Heart left ventricle (tissue), 16 donors: ENCODE results near the gene CDC42. TPM values are rescaled to one million over a fixed set of nuclear protein-coding genes. Genes with fewer than 3 reads are reported as not detected.
"Not testable (repeated sequence)": the region's sequence is repeated elsewhere in the genome, so short reads cannot be mapped to it uniquely, and the experiment has no call there.

Source experiments
- ATAC-seq, 4 donors: fragments of 200-7000 bp; cut with Tn5 transposase; one replicate each; pipeline ENCODE4 v1.9.1; 2020 to 2022; ENCODE audit warnings: moderate library complexity in 4 of 4, mild to moderate bottlenecking in 3 of 4, moderate number of reproducible peaks in 1 of 4
- DNase-seq, 5 donors: peaks; one replicate each; pipeline ENCODE4 v3.0.0-alpha.2; 2020
- H3K27ac ChIP-seq, 12 donors: fragments of 200-600 bp; sonication (generic) in 4 of 12; one replicate each; pipeline versions ENCODE4 v1.5.0 to v1.8.0; 2016 to 2022; ENCODE audit warnings: mild to moderate bottlenecking in 2 of 12
- H3K27me3 ChIP-seq, 9 donors: fragments of 200-600 bp; sonication (generic) in 2 of 9; one replicate each; pipeline versions ENCODE4 v1.5.1 to v1.8.0; 2016 to 2022; ENCODE audit warnings: mild to moderate bottlenecking in 3 of 9
- H3K36me3 ChIP-seq, 9 donors: fragments of 200-600 bp; sonication (generic) in 2 of 9; one replicate each; pipeline versions ENCODE4 v1.5.0 to v1.8.0; 2018 to 2022; ENCODE audit warnings: mild to moderate bottlenecking in 2 of 9
- H3K4me1 ChIP-seq, 12 donors: fragments of 200-600 bp; sonication (generic) in 4 of 12; one replicate each; pipeline versions ENCODE4 v1.5.0 to v1.8.0; 2016 to 2022; ENCODE audit warnings: mild to moderate bottlenecking in 3 of 12
- H3K4me3 ChIP-seq, 12 donors: fragments of 200-600 bp; sonication (generic) in 4 of 12; one replicate each; pipeline versions ENCODE4 v1.5.0 to v1.8.0; 2017 to 2022; ENCODE audit warnings: mild to moderate bottlenecking in 9 of 12, moderate library complexity in 4 of 12
- H3K9me3 ChIP-seq, 12 donors: fragments of 200-600 bp; sonication (generic) in 4 of 12; one replicate each; pipeline versions ENCODE4 v1.5.0 to v1.8.0; 2016 to 2022; ENCODE audit warnings: mild to moderate bottlenecking in 1 of 12
- CTCF ChIP-seq, 12 donors: fragments of 200-600 bp; sonication (generic) in 4 of 12; IDR thresholded peaks; one replicate each; pipeline versions ENCODE4 v1.5.0 to v1.8.0; 2018 to 2022; ENCODE audit warnings: antibody characterized with exemption in 12 of 12, mild to moderate bottlenecking in 5 of 12
- POLR2A ChIP-seq, 2 donors: fragments of 450-650 bp; IDR thresholded peaks; one replicate each; pipeline ENCODE4 v1.6.1; 2017; ENCODE audit warnings: antibody characterized with exemption in 2 of 2, mild to moderate bottlenecking in 2 of 2, moderate library complexity in 2 of 2
- WGBS, 4 donors: extraction: QIAGEN DNeasy Blood & Tissue Kit in 2 of 4; methylation state at CpG; one replicate each; pipeline versions ENCODE4 v1.1.5 to v1.1.7; 2013 to 2018; 5-methylcytosine and 5-hydroxymethylcytosine counted together
- intact Hi-C, 10 donors: fragments of 100-400 bp; cut with DNase I; formaldehyde crosslinking; loops; one replicate each; pipeline versions ENCODE4 v1.11.1 to v1.14.2; 2022
- polyA plus RNA-seq, 2 donors: library from polyadenylated mRNA; stranded (reverse); fragments of 200-250 nt; gene quantifications; one replicate each; pipeline ENCODE4 v1.2.3, GENCODE V29; 2013
- total RNA-seq, 9 donors: library from RNA; depleted of rRNA in 2 of 9; stranded (reverse); fragments of >200 nt in 2 of 9; fragmentation: NEBNext Ultra II Directional in 3 of 9; extraction: Animal tissue kit (Norgen Biotek cat#: 25700) in 3 of 9; gene quantifications; one replicate each; pipeline versions ENCODE4 v1.1.0 to v1.2.4, GENCODE V29; 2016 to 2023
- donor health status: ischemic (EF 13 %, LVEDD 7.1; RV severe dilation, severe dysfunction).
- donor health status: healthy with polysubstance abuse.
- donor health status: DM: no; HTN: yes; CAD: no.
- donor health status: DM: no; HTN: no; CAD: no.
- donor health status: ischemic (EF 25% LVEDD 6.9; RV normal size, moderate dysfunction).
- donor health status: ischemic (EF 25% LVEDD 5.7; RV mildly dilated, moderate dysfunction).
- donor health status: healthy.
- donor health status: DM: yes; HTN: yes; CAD: no.
- donor health status: ischemic (EF 35%, LVEDD 5.7; RV mildly dilated, moderate dysfunction).
- donor health status: nonischemic (EF 11% LVEDD 7.7; RV severe dilation, severe dysfunction).
- donor health status: DM: yes; HTN: yes; CAD: no.
- donor health status: PGD.
- donor health status: ischemic (EF 29% LVEDD 5.4; RV normal size, mild dysfunction).
- donor health status: nonischemic (EF 23%, LVEDD 6.1; RV moderate dilation, normal function).

CDC42 gene
- total and polyA plus RNA-seq, 11 donors = 74.3 to 260 (median 184) TPM

GRCh38 chr1:22031214-22031962 is 21.1 kb upstream of the CDC42 start:
- peaks cover 0 to 20% (median 2%) of the 10 kb centered on the region in 12 donors for H3K4me1 ChIP-seq
- H3K27ac ChIP-seq = peak overlapping the region; percentile 4 to 87 (median 58)
- peaks cover 0 to 19% (median 0%) of the 10 kb centered on the region in 9 donors for H3K36me3 ChIP-seq
- intact Hi-C loops = no loop called here
- H3K9me3 ChIP-seq = no peaks in the 10 kb centered on the region
- DNase-seq = peak in 4 of 5 donors; percentile 30 to 62 (median 48)
- H3K27me3 ChIP-seq = no peaks in the 10 kb centered on the region
- TF ChIP-seq POLR2A (IDR thresholded peaks at IDR 0.05) (peak in 1 of 2 donors; percentile 34), CTCF (IDR thresholded peaks at IDR 0.05) (no peak)
- 46 to 69% (median 54%) methylated on average over 7 to 8 of the region's 8 CpGs for WGBS, 4 donors
- H3K4me3 ChIP-seq = no peak overlapping the region
- ATAC-seq = peak; percentile 76 to 95 (median 90)

DNA sequence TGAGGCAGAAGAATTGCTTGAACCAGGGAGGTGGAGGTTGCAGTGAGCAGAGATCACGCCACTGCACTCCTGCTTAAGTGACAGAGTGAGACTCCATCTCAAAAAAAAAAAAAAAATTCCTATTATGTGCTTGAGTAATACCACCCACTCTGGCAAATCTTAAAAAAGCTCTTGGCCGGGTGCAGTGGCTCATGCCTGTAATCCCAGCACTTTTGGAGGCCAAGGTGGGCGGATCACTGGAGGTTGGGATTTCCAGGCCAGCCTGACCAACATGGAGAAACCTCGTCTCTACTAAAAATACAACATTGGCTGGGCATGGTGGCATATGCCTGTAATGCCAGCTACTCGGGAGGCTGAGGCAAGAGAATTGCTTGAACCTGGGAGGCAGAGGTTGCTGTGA is 17.7 kb upstream of the CDC42 start:
- ATAC-seq, H3K27ac ChIP-seq, DNase-seq, H3K9me3 ChIP-seq, H3K27me3 ChIP-seq, intact Hi-C loops, H3K4me3 ChIP-seq: not testable (repeated sequence)
- H3K36me3 ChIP-seq = peaks cover 0 to 12% (median 0%) of the 10 kb centered on the region in 9 donors
- WGBS, 4 donors = 67 to 84% (median 80%) methylated on average over 5 of the region's 5 CpGs
- H3K4me1 ChIP-seq = peaks cover 0 to 33% (median 8%) of the 10 kb centered on the region in 12 donors

DNA sequence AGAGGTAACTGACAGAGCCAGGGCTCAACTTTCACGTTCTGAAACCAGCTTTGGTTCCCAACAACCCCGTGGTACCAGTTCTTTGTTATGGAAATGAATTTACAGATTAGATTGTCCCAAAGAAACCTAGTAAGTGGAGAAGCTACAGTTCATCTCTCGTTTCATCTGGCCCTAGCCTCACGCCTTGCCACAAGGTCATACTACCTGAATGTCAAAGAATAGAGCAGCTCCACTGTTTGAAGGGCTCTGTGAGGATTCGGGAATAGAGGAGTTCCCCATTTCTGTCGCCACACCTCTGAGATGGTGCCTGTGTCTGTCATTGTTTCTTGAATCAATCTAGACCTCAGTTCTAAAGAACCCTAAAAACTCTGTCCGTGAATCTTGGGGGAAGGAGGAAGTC is 15.0 kb upstream of the CDC42 start:
- TF ChIP-seq CTCF (IDR thresholded peaks at IDR 0.05) = no peak
- no peak for TF ChIP-seq POLR2A (IDR thresholded peaks at IDR 0.05)
- DNase-seq (no peak), ATAC-seq (no peak)
- Histone ChIP-seq H3K4me1 (peaks cover 0 to 38% (median 12%) of the 10 kb centered on the region in 12 donors), H3K4me3 (no peak overlapping the region), H3K27ac (peak overlapping the region in 2 of 12 donors; percentile 39 to 90), H3K9me3 (no peaks in the 10 kb centered on the region), H3K27me3 (no peaks in the 10 kb centered on the region), H3K36me3 (no peaks in the 10 kb centered on the region)
- intact Hi-C loops = no loop called here
- 67 to 81% (median 70%) methylated on average over 7 of the region's 7 CpGs for WGBS, 4 donors

- TF ChIP-seq CTCF (IDR thresholded peaks at IDR 0.05) = no peak
- no peak for TF ChIP-seq POLR2A (IDR thresholded peaks at IDR 0.05)
- DNase-seq = peak in 2 of 5 donors; percentile 64 to 65
- peak; percentile 68 to 87 (median 78) for ATAC-seq
- no peaks in the 10 kb centered on the region for H3K27me3 ChIP-seq
- H3K27ac ChIP-seq = peak overlapping the region in 2 of 12 donors; percentile 39 to 90
- H3K4me1 ChIP-seq = peaks cover 0 to 38% (median 12%) of the 10 kb centered on the region in 12 donors
- H3K36me3 ChIP-seq = no peaks in the 10 kb centered on the region
- WGBS, 4 donors = 73 to 84% (median 79%) methylated on average over 5 of the region's 5 CpGs
- no peak overlapping the region for H3K4me3 ChIP-seq
- intact Hi-C loops = no loop called here
- H3K9me3 ChIP-seq = no peaks in the 10 kb centered on the region
These were observed 14.5 kb upstream of the CDC42 start for GRCh38 chr1:22038036-22038435.
